COLO668 (cell line): Measurements from ENCODE around the gene INPP4A.

Experiments
- DNase-seq: peaks from one replicate; lab custom pipeline; 2025; ENCODE audit not compliant: unreplicated experiment; lab: John Stamatoyannopoulos, UW

The INPP4A gene

DNA sequence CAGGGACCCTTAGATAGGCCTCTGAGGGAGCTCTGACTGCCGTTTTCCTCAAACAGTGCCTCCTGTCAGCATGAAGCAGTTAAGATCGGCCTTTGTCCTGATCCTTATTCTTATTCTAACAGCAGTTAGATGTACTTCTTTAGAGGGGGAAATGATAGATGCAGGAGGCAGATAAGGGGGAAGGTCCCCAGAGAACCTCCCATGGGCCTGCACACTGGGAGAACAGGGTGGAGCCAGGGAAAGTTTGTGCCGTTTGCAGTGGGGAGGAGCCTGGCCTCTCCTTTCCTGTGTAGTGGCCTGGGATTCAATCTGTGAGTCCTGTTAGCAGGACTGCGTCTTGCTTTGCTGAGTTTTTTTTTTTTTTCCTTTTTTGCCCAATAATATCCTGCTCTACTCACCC is 7.9 kb upstream of the INPP4A start:
- DNase-seq, result no peak

GRCh38 chr2:98438190-98439133 is 6.2 kb upstream of the INPP4A start:
- DNase-seq, result no peak

DNA sequence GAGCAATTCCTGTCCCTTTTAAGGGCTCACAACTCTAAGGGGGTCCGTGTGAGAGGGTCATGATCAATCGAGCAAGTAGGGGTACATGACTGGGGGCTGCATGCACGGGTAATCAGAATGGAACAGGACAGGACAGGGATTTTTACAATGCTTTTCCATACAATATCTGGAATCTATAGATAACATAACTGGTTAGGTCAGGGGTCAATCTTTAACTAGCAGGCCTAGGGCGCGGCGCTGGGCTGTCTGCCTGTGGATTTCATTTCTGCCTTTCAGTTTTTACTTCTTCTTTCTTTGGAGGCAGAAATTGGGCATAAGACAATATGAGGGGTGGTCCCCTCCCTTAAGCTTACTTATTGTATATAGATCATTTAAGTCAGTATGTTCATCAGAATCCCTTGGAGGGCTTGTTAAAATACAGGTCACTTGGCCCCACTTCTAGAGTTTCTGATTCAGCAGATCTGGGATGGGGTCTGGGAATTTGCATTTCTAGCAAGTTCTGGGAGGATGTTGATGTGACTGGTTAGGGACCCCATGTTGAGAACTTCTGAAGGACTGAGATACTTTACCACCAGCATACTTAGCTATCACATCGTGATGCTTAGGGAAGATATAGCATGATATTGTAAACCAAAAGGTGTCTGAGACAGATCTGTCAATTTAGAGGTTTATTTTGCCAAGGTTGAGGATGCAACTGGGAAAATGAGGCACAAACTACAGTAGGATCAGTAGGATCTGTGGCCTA is 2.8 kb upstream of the INPP4A start:
- DNase-seq, result no peak

GRCh38 chr2:98442488-98442887 is 2.2 kb upstream of the INPP4A start:
- no peak for DNase-seq

DNA sequence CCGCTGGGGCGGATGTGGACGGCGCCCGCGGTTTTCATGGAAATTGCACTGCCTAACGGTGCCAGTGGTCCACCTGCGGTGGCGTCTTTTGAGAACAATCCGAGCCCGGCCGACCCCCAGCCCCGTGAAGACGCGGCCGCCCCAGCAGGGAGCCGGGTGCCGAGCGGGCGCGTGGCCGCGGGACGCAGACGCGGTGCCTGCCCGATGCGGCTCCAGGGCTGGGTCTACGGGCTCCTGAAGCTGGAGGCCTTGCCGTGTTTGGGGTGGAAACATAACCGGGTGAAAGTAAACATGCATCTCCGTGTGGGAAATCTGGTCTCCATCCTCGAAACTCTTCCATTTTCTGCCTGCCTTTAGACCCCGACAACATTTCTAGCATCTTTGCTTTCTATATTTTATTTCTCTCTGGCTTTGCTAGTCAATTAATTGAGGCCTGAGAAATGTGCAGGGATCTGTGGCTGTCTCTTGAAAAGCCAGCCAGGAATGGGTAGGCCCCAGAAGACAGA is 572 bp downstream of the INPP4A start:
- DNase-seq, result peak; percentile 68

DNA sequence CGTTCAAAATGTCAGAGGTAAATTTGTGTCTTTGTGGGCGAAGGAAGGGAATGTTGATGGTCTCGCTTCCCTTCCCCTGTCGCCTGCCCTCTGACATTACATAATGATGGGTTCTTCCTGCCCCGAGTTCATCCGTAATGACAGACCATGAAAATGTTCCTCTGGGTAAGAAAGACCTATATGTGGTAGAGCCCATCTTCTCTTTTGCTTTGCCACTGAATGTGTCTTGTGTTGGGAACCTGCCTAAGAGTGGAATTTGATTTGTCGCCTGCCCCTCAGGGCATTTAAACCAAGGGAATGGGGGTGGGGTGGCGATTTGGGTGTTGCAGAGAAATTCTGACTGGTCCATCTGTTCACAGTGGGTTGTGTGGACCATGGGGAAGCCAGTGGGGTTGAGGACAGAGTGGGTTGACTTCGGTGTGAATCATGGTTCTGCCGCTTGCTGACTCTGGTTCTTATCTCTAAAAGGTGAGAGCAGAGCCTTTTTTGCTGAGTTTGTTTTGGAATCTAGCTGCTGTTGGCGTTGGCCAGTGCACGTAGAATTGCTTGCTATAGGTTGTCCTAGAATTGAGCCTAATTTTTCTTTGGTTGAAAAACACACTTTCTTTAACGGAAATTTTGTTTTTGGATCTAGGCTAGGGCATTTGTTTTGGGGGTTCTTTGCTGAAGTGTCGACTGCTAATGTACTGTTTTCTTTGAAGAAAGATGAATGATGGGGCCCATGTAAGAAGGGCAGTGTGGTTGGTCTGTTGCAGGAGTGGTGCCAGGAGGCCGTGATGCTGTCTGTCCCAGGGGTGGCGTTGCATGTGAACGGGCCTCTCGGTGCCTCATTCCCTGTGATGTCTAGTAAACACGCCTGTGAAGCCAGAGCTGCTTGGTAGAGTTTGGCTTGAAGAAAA is 1.3 kb downstream of the INPP4A start:
- DNase-seq, result no peak

- no peak for DNase-seq
These were observed 2.2 kb downstream of the INPP4A start for GRCh38 chr2:98446850-98447249.

- no peak for DNase-seq
These were observed 3.9 kb downstream of the INPP4A start for GRCh38 chr2:98448441-98449145.

DNA sequence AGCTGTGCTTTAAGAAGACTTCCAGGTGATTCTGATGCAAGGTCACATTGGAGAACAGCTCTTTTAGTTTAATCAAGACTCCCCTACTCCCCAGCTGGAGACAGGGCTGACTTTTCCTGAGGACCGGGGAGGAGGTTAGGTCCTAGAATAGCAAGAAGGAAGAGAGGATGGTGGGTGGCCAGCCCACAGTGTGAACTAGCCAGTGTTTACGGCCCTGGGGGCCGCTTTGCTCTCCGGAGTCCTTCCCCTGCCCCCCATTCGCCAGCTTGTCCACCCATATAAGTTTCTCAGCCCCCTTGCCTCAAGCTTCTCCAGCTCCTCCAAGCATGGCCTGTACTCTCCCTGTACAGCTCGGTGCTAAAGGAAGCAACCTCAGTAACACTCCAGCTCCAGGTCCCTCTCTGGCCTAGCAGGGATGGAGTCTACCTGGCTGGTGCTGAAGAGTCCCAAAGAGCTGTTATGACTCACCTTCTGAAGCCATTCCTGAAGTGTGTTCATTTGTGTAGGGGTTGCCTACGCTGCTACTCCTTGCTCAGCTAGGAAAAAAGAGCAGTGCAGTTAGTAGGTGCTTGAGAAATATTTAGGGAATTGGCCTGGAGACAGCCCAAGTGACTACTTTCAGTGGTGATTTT is 7.9 kb downstream of the INPP4A start:
- DNase-seq, result no peak

DNA sequence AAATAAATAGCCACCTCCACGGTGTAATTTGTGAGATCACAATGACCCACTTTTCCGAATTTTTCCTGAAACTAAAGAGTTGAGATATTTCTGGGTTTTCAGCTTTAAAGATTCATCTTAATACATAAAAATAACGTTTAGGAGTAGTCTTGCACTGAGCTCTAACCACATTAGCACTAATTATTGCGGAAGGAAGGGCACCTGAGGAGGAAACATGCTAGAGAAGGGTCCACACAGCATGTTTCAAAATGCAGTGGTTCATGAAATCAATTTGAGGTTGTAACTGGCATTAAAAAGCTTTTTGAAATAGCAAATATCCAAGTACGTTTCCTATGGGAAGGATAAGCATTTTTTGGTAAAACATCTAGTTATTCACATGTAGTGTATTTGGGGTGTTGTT is 8.4 kb downstream of the INPP4A start:
- no peak for DNase-seq

- no peak for DNase-seq
These were observed 8.9 kb downstream of the INPP4A start for GRCh38 chr2:98453531-98453930.

GRCh38 chr2:98454073-98454472 is 9.4 kb downstream of the INPP4A start:
- no peak for DNase-seq

DNA sequence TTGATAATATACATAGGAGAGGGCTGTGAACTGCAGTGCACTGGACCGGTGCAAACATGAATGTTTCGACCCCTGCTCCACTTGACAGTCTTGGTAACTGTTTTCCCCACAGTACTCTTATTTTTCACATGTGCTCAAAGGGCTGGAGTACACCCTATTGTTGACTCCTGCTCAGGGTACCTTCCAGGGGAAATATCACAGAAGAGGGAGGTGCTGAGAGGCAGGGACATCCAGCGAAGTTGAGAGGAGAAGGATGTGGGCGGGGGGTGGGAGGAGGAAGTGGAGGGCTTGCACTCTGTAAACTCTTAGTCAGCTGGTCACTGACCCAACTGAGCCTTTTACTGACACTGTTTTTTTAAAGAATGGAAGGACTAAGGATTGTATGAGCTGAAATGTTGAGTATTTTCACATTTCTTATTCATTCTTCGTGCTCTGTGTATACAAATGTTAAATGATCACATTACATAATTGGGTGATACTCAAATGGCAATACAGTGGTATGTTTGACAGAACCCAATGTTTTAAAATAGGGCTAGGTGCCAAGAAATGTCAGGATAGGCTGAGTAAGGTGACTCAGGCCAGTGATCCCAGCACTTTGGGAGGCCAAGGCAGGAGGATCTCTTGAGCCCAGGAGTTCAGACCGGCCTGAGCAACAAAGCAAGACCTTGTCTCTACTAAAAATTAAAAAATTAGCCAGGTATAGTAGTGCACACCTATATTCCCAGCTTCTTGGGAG is 10.0 kb downstream of the INPP4A start:
- no peak for DNase-seq

- DNase-seq, result no peak
These were observed 10.9 kb downstream of the INPP4A start for GRCh38 chr2:98455494-98455976.

- no peak for DNase-seq
These were observed 12.5 kb downstream of the INPP4A start for GRCh38 chr2:98457045-98457696.

GRCh38 chr2:98458207-98458606 is 13.5 kb downstream of the INPP4A start:
- DNase-seq, result no peak

GRCh38 chr2:98458667-98459380 is 14.2 kb downstream of the INPP4A start:
- DNase-seq, result no peak
